Measurements from ENCODE around the gene CYP2A6. TPM values are rescaled to one million over a fixed set of nuclear protein-coding genes. Genes with fewer than 3 reads are reported as not detected.
"Not testable (repeated sequence)": the region's sequence is repeated elsewhere in the genome, so short reads cannot be mapped to it uniquely, and the experiment has no call there.

CYP2A6 gene
- total and polyA plus RNA-seq, 2 of the 4 experiments (the other 2 are of a cell fraction), result not detected

DNA sequence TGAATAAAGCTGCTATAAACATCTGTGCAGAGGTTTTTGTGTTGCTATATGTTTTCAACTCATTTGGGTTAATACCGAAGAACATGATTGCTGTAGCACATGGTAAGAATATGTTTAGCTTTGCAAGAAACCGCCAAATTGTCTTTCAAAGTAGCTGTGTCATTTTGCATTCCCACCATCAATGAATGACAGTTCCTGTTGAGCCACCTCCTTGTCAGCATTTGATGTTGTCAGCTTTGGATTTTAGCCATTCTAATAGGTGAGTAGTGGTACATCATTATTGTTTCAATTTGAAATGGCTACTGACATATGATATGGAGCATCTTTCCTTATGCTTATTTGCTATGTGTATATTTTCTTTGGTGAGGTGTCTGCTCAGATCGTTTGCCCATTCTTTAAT, 8.2 kb downstream of the CYP2A6 start:
- H4K5ac ChIP-seq (ENCODE audit: low read depth, low read length); H4K91ac ChIP-seq (ENCODE audit: insufficient read depth, low read depth, low read length); H2BK20ac ChIP-seq (ENCODE audit: low read depth, low read length); DNase-seq; H3K4me1 ChIP-seq (ENCODE audit: control insufficient read depth, insufficient read depth, low read length); H3K9ac ChIP-seq (ENCODE audit: low read depth, low read length); H3K18ac ChIP-seq (ENCODE audit: low read depth, low read length); H3K36me3 ChIP-seq (ENCODE audit: control insufficient read depth, insufficient read depth, low read length); H3K9me1 ChIP-seq (ENCODE audit: insufficient read depth, low read length); H2BK15ac ChIP-seq (ENCODE audit: low read depth, low read length); H3K79me1 ChIP-seq (ENCODE audit: low read depth in 1 of 2, low read length in 2 of 2); H3K23ac ChIP-seq (ENCODE audit: low read depth, low read length); ATAC-seq (ENCODE audit: low read depth); H2AK9ac ChIP-seq (replicated peaks; ENCODE audit: low read depth, low read length, poor library complexity); H3K4me3 ChIP-seq (ENCODE audit: insufficient read depth, low read depth, low read length); H3K9me3 ChIP-seq (ENCODE audit: control insufficient read depth, insufficient read depth, low read length); H2AFZ ChIP-seq (replicated peaks; ENCODE audit: low read length, poor library complexity); BruUV-seq (replicated peaks); H4K20me1 ChIP-seq (ENCODE audit: insufficient read depth, low read length); POLR2A ChIA-PET (ENCODE audit: unreplicated experiment); in situ Hi-C loops (cut with MboI; ENCODE audit: low sequenced_read_pairs); H3K56ac ChIP-seq (ENCODE audit: extremely low read depth, insufficient read depth, low read length); H3K27ac ChIP-seq (ENCODE audit: insufficient read depth, low read length); H3K27me3 ChIP-seq (ENCODE audit: control insufficient read depth, insufficient read depth, low read length); H4K8ac ChIP-seq (ENCODE audit: low read depth in 2 of 2, low read length in 2 of 2); H3K4ac ChIP-seq (ENCODE audit: low read depth, low read length); CTCF ChIA-PET; H3K14ac ChIP-seq (replicated peaks; ENCODE audit: low read depth, low read length); H2BK5ac ChIP-seq (ENCODE audit: low read depth, low read length, poor library complexity, severe bottlenecking); H2AK5ac ChIP-seq (ENCODE audit: low read depth, low read length); H3K4me2 ChIP-seq (ENCODE audit: low read depth, low read length); dilution Hi-C loops (cut with HindIII; ENCODE audit: low sequenced_read_pairs, unreplicated experiment); H2BK120ac ChIP-seq (ENCODE audit: low read depth, low read length); intact Hi-C loops (cut with micrococcal nuclease): not testable (repeated sequence)
- no CpG with 5 or more reads among the region's 3 CpGs for WGBS, 2 experiments (ENCODE audit: extremely low coverage in 2 of 2, insufficient read length in 1 of 2)

- H2AFZ ChIP-seq (replicated peaks; ENCODE audit: low read length, poor library complexity); DNase-seq; H3K4me1 ChIP-seq (ENCODE audit: control insufficient read depth, insufficient read depth, low read length); intact Hi-C loops (cut with micrococcal nuclease); H4K91ac ChIP-seq (ENCODE audit: insufficient read depth, low read depth, low read length); BruUV-seq (replicated peaks); H3K27me3 ChIP-seq (ENCODE audit: control insufficient read depth, insufficient read depth, low read length); H2BK20ac ChIP-seq (ENCODE audit: low read depth, low read length); H4K8ac ChIP-seq (ENCODE audit: low read depth in 2 of 2, low read length in 2 of 2); H3K56ac ChIP-seq (ENCODE audit: extremely low read depth, insufficient read depth, low read length); H4K5ac ChIP-seq (ENCODE audit: low read depth, low read length); H3K23ac ChIP-seq (ENCODE audit: low read depth, low read length); dilution Hi-C loops (cut with HindIII; ENCODE audit: low sequenced_read_pairs, unreplicated experiment); POLR2A ChIA-PET (ENCODE audit: unreplicated experiment); H3K36me3 ChIP-seq (ENCODE audit: control insufficient read depth, insufficient read depth, low read length); H3K9me1 ChIP-seq (ENCODE audit: insufficient read depth, low read length); H3K9me3 ChIP-seq (ENCODE audit: control insufficient read depth, insufficient read depth, low read length); H2AK5ac ChIP-seq (ENCODE audit: low read depth, low read length); H3K4me2 ChIP-seq (ENCODE audit: low read depth, low read length); in situ Hi-C loops (cut with MboI; ENCODE audit: low sequenced_read_pairs); H2BK5ac ChIP-seq (ENCODE audit: low read depth, low read length, poor library complexity, severe bottlenecking); H2BK120ac ChIP-seq (ENCODE audit: low read depth, low read length); H3K79me1 ChIP-seq (ENCODE audit: low read depth in 1 of 2, low read length in 2 of 2); H3K18ac ChIP-seq (ENCODE audit: low read depth, low read length); CTCF ChIA-PET; H2BK15ac ChIP-seq (ENCODE audit: low read depth, low read length); H3K27ac ChIP-seq (ENCODE audit: insufficient read depth, low read length); H3K4me3 ChIP-seq (ENCODE audit: insufficient read depth, low read depth, low read length); H3K14ac ChIP-seq (replicated peaks; ENCODE audit: low read depth, low read length); H4K20me1 ChIP-seq (ENCODE audit: insufficient read depth, low read length); H2AK9ac ChIP-seq (replicated peaks; ENCODE audit: low read depth, low read length, poor library complexity); H3K4ac ChIP-seq (ENCODE audit: low read depth, low read length); H3K9ac ChIP-seq (ENCODE audit: low read depth, low read length): not testable (repeated sequence)
- WGBS, 2 experiments (ENCODE audit: extremely low coverage in 2 of 2, insufficient read length in 1 of 2), result no CpG with 5 or more reads among the region's 1 CpG
- peak; percentile 43; the same call in 1 of the 2 replicates for ATAC-seq (ENCODE audit: low read depth)
Observed at GRCh38 chr19:40838477-40838876, 11.8 kb downstream of the CYP2A6 start.

Measured in IMR-90 (cell line).